Heart right ventricle (tissue), 16 donors: Measurements from ENCODE around the gene KCTD13. TPM values are rescaled to one million over a fixed set of nuclear protein-coding genes. Genes with fewer than 3 reads are reported as not detected.

Experiments used
- ATAC-seq, 8 donors: fragments of 200-7000 bp; cut with Tn5 transposase; one replicate each; pipeline ENCODE4 v1.9.1; 2020; ENCODE audit warnings: mild to moderate bottlenecking in 8 of 8, moderate library complexity in 8 of 8, moderate number of reproducible peaks in 1 of 8
- DNase-seq, 2 donors: peaks; one replicate each; pipeline ENCODE4 v3.0.0-alpha.2; 2020
- H3K27ac ChIP-seq, 10 donors: fragments of 200-600 bp; sonication (generic) in 2 of 10; one replicate each; pipeline versions ENCODE4 v1.5.0 to v1.8.0; 2020 to 2022; ENCODE audit warnings: mild to moderate bottlenecking in 3 of 10
- H3K27me3 ChIP-seq, 7 donors: fragments of 200-600 bp; one replicate each; pipeline ENCODE4 v1.8.0; 2021 to 2022; ENCODE audit warnings: mild to moderate bottlenecking in 2 of 7
- H3K36me3 ChIP-seq, 9 donors: fragments of 200-600 bp; sonication (generic) in 1 of 9; one replicate each; pipeline versions ENCODE4 v1.5.0 to v1.8.0; 2020 to 2022; ENCODE audit warnings: mild to moderate bottlenecking in 2 of 9
- H3K4me1 ChIP-seq, 9 donors: fragments of 200-600 bp; sonication (generic) in 1 of 9; one replicate each; pipeline versions ENCODE4 v1.5.0 to v1.8.0; 2020 to 2022; ENCODE audit warnings: mild to moderate bottlenecking in 4 of 9
- H3K4me3 ChIP-seq, 10 donors: fragments of 200-600 bp; sonication (generic) in 2 of 10; one replicate each; pipeline versions ENCODE4 v1.5.0 to v1.8.0; 2020 to 2022; ENCODE audit warnings: mild to moderate bottlenecking in 7 of 10, moderate library complexity in 2 of 10
- H3K9me3 ChIP-seq, 11 donors: fragments of 200-600 bp in 10 of 11; sonication (generic) in 2 of 11; one replicate each; pipeline versions ENCODE4 v1.5.0 to v1.8.0; 2013 to 2022; ENCODE audit warnings: mild to moderate bottlenecking in 2 of 11, control low read depth in 1 of 11, moderate library complexity in 1 of 11
- WGBS, 2 donors: extraction: QIAGEN DNeasy Blood & Tissue Kit; methylation state at CpG; one replicate each; pipeline ENCODE4 v1.1.7; 2013; ENCODE audit warnings: inconsistent platforms in 1 of 2; 5-methylcytosine and 5-hydroxymethylcytosine counted together
- intact Hi-C, 10 donors: fragments of 100-400 bp; cut with DNase I; formaldehyde crosslinking; loops; one replicate each; pipeline versions ENCODE4 v1.11.1 to v1.14.2; 2022
- polyA plus RNA-seq, 2 donors: library from polyadenylated mRNA; stranded (reverse); fragments of 200-250 nt; gene quantifications; one replicate each; pipeline ENCODE4 v1.2.3, GENCODE V29; 2013
- total RNA-seq, 10 donors: library from RNA; stranded (reverse); fragmentation: NEBNext Ultra II Directional in 3 of 10; extraction: Animal tissue kit (Norgen Biotek cat#: 25700) in 3 of 10; gene quantifications; one replicate each; pipeline versions ENCODE4 v1.2.1 to v1.2.4, GENCODE V29; 2021 to 2023
- TF ChIP-seq, protein P1 (sequence below), 9 donors: fragments of 200-600 bp; sonication (generic) in 2 of 9; IDR thresholded peaks; one replicate each; pipeline versions ENCODE4 v1.5.0 to v1.8.0; 2021 to 2022; ENCODE audit warnings: antibody characterized with exemption in 9 of 9, mild to moderate bottlenecking in 5 of 9, moderate library complexity in 1 of 9
- donor health status: Arrhythmogenic right ventricular cardiomyopathy.
- donor health status: ischemic (EF 13 %, LVEDD 7.1; RV severe dilation, severe dysfunction).
- donor health status: healthy with polysubstance abuse.
- donor health status: DM: no; HTN: yes; CAD: no.
- donor health status: DM: no; HTN: no; CAD: no.
- donor health status: ischemic (EF 25% LVEDD 6.9; RV normal size, moderate dysfunction).
- donor health status: ischemic (EF 25% LVEDD 5.7; RV mildly dilated, moderate dysfunction).
- donor health status: healthy.
- donor health status: DM: yes; HTN: yes; CAD: no.
- donor health status: Ischemic cardiomyopathy.
- donor health status: ischemic (EF 35%, LVEDD 5.7; RV mildly dilated, moderate dysfunction).
- donor health status: nonischemic (EF 11% LVEDD 7.7; RV severe dilation, severe dysfunction).
- donor health status: DM: yes; HTN: yes; CAD: no.
- donor health status: PGD.
- donor health status: ischemic (EF 29% LVEDD 5.4; RV normal size, mild dysfunction).
- donor health status: nonischemic (EF 23%, LVEDD 6.1; RV moderate dilation, normal function).

KCTD13 gene
- total and polyA plus RNA-seq, 12 donors, result 5.2 to 18.0 (median 7.3) TPM

DNA sequence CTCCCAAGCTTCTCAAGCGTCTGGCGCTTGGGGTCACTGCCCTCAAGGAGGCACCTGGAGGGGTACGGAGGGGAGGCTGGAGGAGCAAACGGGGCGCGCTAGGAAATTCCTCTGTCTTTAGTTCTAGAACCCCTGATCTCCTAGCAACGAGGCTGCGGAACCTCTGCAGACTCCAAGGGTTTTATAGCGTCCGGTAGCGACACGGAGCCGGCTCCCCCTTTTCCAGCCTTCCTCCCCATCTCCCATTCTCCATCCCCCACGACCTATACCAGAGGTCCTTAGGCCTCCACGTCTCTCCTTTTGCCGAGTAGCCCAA is 62.4 kb downstream of the KCTD13 start:
- WGBS, 2 donors, result 34 to 36% methylated on average over 16 of the region's 16 CpGs
- ATAC-seq (peak in 1 of 8 donors; percentile 4), DNase-seq (no peak)
- Histone ChIP-seq H3K4me3 (peak overlapping the region in 8 of 10 donors; percentile 13 to 99 (median 89)), H3K27ac (peak overlapping the region; percentile 85 to 98 (median 94)), H3K9me3 (no peaks in the 10 kb centered on the region), H3K27me3 (no peaks in the 10 kb centered on the region), H3K36me3 (peaks cover 0 to 29% (median 22%) of the 10 kb centered on the region in 9 donors), H3K4me1 (peaks cover 8 to 25% (median 19%) of the 10 kb centered on the region in 9 donors)
- TF ChIP-seq, protein P1, sequence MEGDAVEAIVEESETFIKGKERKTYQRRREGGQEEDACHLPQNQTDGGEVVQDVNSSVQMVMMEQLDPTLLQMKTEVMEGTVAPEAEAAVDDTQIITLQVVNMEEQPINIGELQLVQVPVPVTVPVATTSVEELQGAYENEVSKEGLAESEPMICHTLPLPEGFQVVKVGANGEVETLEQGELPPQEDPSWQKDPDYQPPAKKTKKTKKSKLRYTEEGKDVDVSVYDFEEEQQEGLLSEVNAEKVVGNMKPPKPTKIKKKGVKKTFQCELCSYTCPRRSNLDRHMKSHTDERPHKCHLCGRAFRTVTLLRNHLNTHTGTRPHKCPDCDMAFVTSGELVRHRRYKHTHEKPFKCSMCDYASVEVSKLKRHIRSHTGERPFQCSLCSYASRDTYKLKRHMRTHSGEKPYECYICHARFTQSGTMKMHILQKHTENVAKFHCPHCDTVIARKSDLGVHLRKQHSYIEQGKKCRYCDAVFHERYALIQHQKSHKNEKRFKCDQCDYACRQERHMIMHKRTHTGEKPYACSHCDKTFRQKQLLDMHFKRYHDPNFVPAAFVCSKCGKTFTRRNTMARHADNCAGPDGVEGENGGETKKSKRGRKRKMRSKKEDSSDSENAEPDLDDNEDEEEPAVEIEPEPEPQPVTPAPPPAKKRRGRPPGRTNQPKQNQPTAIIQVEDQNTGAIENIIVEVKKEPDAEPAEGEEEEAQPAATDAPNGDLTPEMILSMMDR (IDR thresholded peaks at IDR 0.05), result no peak
- intact Hi-C loops, result loop anchor here in 7 of 10 donors (1.0 to 10.0 kb wide), 8 partner anchors 41 to 159 kb away; partner anchors contain the start of genes PAGR1 (in 5 of the 7), C16orf92 (in 1 of the 7), HIRIP3 (in 1 of the 7) and INO80E (in 1 of the 7)

DNA sequence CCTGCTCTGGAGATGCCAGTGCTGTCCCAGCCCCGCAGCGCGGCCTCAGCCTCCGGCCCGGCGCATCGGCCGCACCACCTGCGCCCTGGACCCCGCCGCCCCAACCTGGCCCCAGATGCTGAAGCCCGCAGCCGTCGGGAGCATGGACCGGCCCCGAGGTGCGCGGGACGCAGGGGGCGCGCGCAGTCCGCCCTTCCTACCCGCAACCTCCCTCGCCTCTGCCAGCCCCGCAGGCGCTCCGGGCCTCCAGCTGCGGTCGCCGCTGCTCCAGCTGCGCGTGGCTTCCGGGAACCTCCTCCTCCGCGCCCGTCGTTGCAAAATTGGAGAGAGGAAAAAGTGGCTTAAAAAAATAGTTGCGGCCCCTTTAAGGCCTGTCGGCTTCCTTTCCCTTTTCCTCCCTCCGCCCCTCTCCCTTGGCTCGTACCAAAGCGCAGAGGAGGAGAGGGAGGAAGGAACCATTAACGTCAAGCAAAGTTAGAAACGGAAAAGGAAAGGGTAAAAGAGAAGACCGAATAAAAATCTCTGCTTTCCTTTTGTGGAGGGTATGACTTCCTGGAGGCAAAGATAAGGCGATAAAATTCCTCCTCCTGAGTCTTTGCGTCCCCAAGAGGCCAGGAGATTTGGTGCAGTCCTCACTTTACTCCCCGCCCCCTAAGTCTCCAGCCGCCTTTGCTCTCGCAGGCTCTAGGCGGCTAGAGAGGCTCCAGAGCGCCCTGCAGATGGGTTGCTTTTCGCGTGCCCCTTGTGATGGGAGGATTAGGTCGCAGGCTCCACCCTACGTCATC is 63.0 kb downstream of the KCTD13 start, which contains the start of gene CDIPT:
TSS of gene CDIPT (minus strand) at position 343 of the 785 bp plus-strand sequence. CDS start 369 bp downstream, outside the sequence.
- peak; percentile 91 to 96 for DNase-seq
- intact Hi-C loops, result loop anchor here in 7 of 10 donors (1.0 to 10.0 kb wide), 8 partner anchors 41 to 159 kb away; partner anchors contain the start of genes PAGR1 (in 5 of the 7), C16orf92 (in 1 of the 7), HIRIP3 (in 1 of the 7) and INO80E (in 1 of the 7)
- H3K36me3 ChIP-seq, result peaks cover 0 to 34% (median 26%) of the 10 kb centered on the region in 9 donors
- peak within 1 kb of the TSS; percentile 85 to 98 (median 94) for H3K27ac ChIP-seq
- ATAC-seq, result peak; percentile 97 to 99 (median 98)
- H3K4me3 ChIP-seq, result peak within 1 kb of the TSS; percentile 65 to 99 (median 91)
- TF ChIP-seq, protein P1 (IDR thresholded peaks at IDR 0.05), result peak; percentile 17 to 76 (median 52)
- no peaks in the 10 kb centered on the region for H3K27me3 ChIP-seq
- peaks cover 8 to 25% (median 19%) of the 10 kb centered on the region in 9 donors for H3K4me1 ChIP-seq
- H3K9me3 ChIP-seq, result no peaks in the 10 kb centered on the region
- 0 to 1% methylated on average over 57 of the region's 57 CpGs for WGBS, 2 donors

DNA sequence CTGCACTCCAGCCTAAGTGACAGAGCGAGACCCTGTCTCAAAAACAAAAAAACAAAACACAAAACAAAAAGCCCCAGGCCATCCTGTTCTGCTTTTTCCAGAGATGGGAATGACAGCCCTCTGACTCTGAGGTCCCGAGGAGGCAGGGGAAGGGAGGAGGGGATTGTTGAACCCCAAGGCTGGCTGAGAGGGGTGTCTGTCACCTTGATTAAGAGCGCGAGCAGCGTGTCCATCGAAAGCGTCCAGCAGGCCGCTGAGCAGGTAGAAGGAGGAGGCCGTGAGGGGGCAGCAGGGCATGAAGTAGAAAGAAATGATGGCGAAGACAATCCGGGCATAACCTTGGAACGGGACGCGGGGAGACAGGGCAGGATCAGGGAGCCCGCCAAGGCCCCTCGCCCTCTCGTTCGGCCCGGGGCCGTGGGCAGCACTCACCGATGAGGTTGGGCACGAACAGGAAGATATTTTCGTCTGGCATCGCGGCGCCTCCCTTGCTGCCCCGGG is 63.6 kb downstream of the KCTD13 start:
- intact Hi-C loops, result loop anchor here in 6 of 10 donors (5.0 to 10.0 kb wide), 7 partner anchors 40 to 160 kb away; partner anchors contain the start of genes PAGR1 (in 4 of the 6), C16orf92 (in 1 of the 6), HIRIP3 (in 1 of the 6) and INO80E (in 1 of the 6)
- ATAC-seq (peak in 5 of 8 donors; percentile 2 to 21 (median 3)), DNase-seq (no peak)
- Histone ChIP-seq H3K36me3 (peaks cover 0 to 39% (median 26%) of the 10 kb centered on the region in 9 donors), H3K4me3 (peak overlapping the region; percentile 65 to 99 (median 91)), H3K9me3 (no peaks in the 10 kb centered on the region), H3K4me1 (peaks cover 8 to 25% (median 19%) of the 10 kb centered on the region in 9 donors), H3K27me3 (no peaks in the 10 kb centered on the region), H3K27ac (peak overlapping the region; percentile 85 to 98 (median 94))
- TF ChIP-seq, protein P1 (IDR thresholded peaks at IDR 0.05), result peak in 3 of 9 donors; percentile 10 to 22 (median 20)
- WGBS, 2 donors, result 2% methylated on average over 27 of the region's 27 CpGs

DNA sequence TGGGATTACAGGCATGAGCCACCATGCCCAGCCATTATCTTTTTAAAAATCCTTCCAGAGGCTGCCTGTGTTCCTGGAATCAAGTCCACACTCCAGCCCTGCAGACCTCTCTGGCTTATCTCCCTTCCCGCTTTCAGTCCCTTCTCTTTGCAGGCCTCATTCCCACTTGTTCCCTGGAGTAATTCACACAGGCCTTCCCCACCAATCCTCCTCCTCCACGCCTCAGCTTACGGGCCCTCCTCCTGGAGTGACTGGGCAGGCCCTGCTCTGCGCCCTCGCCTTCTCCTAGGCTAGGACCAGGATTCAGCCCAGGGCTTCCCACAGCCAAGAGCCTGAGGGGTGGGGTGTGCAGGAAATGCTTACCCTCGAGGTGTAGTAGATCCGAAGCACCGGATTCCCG is 65.8 kb downstream of the KCTD13 start:
- 73 to 75% methylated on average over 9 of the region's 9 CpGs for WGBS, 2 donors
- TF ChIP-seq, protein P1 (IDR thresholded peaks at IDR 0.05), result no peak
- Histone ChIP-seq H3K4me3 (peak overlapping the region in 1 of 10 donors; percentile 88), H3K36me3 (peaks cover 0 to 39% (median 26%) of the 10 kb centered on the region in 9 donors), H3K4me1 (peaks cover 8 to 25% (median 19%) of the 10 kb centered on the region in 9 donors), H3K27me3 (no peaks in the 10 kb centered on the region), H3K27ac (peak overlapping the region in 1 of 10 donors; percentile 27), H3K9me3 (no peaks in the 10 kb centered on the region)
- ATAC-seq, result peak in 2 of 8 donors; percentile 8 to 10
- DNase-seq, result peak in 1 of 2 donors; percentile 48
- intact Hi-C loops, result loop anchor here in 6 of 10 donors (5.0 to 10.0 kb wide), 7 partner anchors 38 to 162 kb away; partner anchors contain the start of genes PAGR1 (in 4 of the 6), C16orf92 (in 1 of the 6), HIRIP3 (in 1 of the 6) and INO80E (in 1 of the 6)
